ENCODE results near the gene CCDC50.

The CCDC50 gene

GRCh38 chr3:191302451-191302850, 26.7 kb upstream of the CCDC50 start:
- Mint-ChIP-seq H3K27ac (no peak overlapping the region), H3K4me1 (ENCODE audit: low read depth) (peaks cover 28% of the 10 kb centered on the region), H3K36me3 (ENCODE audit: low read depth) (no peaks in the 10 kb centered on the region), H3K9me3 (no peaks in the 10 kb centered on the region), H3K27me3 (no peaks in the 10 kb centered on the region), H3K4me3 (no peak overlapping the region)

- H3K4me3 Mint-ChIP-seq: no peak overlapping the region
- no peaks in the 10 kb centered on the region for H3K9me3 Mint-ChIP-seq
- no peaks in the 10 kb centered on the region for H3K27me3 Mint-ChIP-seq
- peaks cover 25% of the 10 kb centered on the region for H3K4me1 Mint-ChIP-seq (ENCODE audit: low read depth)
- H3K27ac Mint-ChIP-seq: no peak overlapping the region
- no peaks in the 10 kb centered on the region for H3K36me3 Mint-ChIP-seq (ENCODE audit: low read depth)
Observed at GRCh38 chr3:191303596-191303995, 25.6 kb upstream of the CCDC50 start.

GRCh38 chr3:191306428-191306827, 22.8 kb upstream of the CCDC50 start:
- Mint-ChIP-seq H3K4me3 (no peak overlapping the region), H3K9me3 (no peaks in the 10 kb centered on the region), H3K27ac (no peak overlapping the region), H3K4me1 (ENCODE audit: low read depth) (peaks cover 5% of the 10 kb centered on the region), H3K27me3 (no peaks in the 10 kb centered on the region), H3K36me3 (ENCODE audit: low read depth) (no peaks in the 10 kb centered on the region)

- Mint-ChIP-seq H3K36me3 (ENCODE audit: low read depth) (no peaks in the 10 kb centered on the region), H3K4me1 (ENCODE audit: low read depth) (peaks cover 2% of the 10 kb centered on the region), H3K4me3 (no peak overlapping the region), H3K9me3 (no peaks in the 10 kb centered on the region), H3K27ac (no peak overlapping the region), H3K27me3 (no peaks in the 10 kb centered on the region)
Observed at GRCh38 chr3:191307341-191307740, 21.9 kb upstream of the CCDC50 start.

GRCh38 chr3:191313296-191313695, 15.9 kb upstream of the CCDC50 start:
- Mint-ChIP-seq H3K36me3 (ENCODE audit: low read depth) (no peaks in the 10 kb centered on the region), H3K27ac (no peak overlapping the region), H3K4me3 (no peak overlapping the region), H3K9me3 (no peaks in the 10 kb centered on the region), H3K4me1 (ENCODE audit: low read depth) (no peaks in the 10 kb centered on the region), H3K27me3 (no peaks in the 10 kb centered on the region)

- H3K4me1 Mint-ChIP-seq (ENCODE audit: low read depth): no peaks in the 10 kb centered on the region
- H3K27ac Mint-ChIP-seq: no peak overlapping the region
- H3K9me3 Mint-ChIP-seq: no peaks in the 10 kb centered on the region
- H3K4me3 Mint-ChIP-seq: no peak overlapping the region
- H3K27me3 Mint-ChIP-seq: no peaks in the 10 kb centered on the region
- H3K36me3 Mint-ChIP-seq (ENCODE audit: low read depth): no peaks in the 10 kb centered on the region
Observed at GRCh38 chr3:191314109-191314728, 15.0 kb upstream of the CCDC50 start.

GRCh38 chr3:191316876-191317603, 12.2 kb upstream of the CCDC50 start:
- Mint-ChIP-seq H3K36me3 (ENCODE audit: low read depth) (no peaks in the 10 kb centered on the region), H3K9me3 (no peaks in the 10 kb centered on the region), H3K4me1 (ENCODE audit: low read depth) (no peaks in the 10 kb centered on the region), H3K27ac (no peak overlapping the region), H3K4me3 (no peak overlapping the region), H3K27me3 (peaks cover 3% of the 10 kb centered on the region)

- H3K4me1 Mint-ChIP-seq (ENCODE audit: low read depth): no peaks in the 10 kb centered on the region
- no peaks in the 10 kb centered on the region for H3K36me3 Mint-ChIP-seq (ENCODE audit: low read depth)
- H3K27me3 Mint-ChIP-seq: peaks cover 3% of the 10 kb centered on the region
- no peak overlapping the region for H3K27ac Mint-ChIP-seq
- no peak overlapping the region for H3K4me3 Mint-ChIP-seq
- no peaks in the 10 kb centered on the region for H3K9me3 Mint-ChIP-seq
Observed at GRCh38 chr3:191320316-191320715, 8.9 kb upstream of the CCDC50 start.

GRCh38 chr3:191321019-191321767, 8.0 kb upstream of the CCDC50 start:
- peaks cover 3% of the 10 kb centered on the region for H3K27me3 Mint-ChIP-seq
- H3K4me1 Mint-ChIP-seq (ENCODE audit: low read depth): no peaks in the 10 kb centered on the region
- no peaks in the 10 kb centered on the region for H3K36me3 Mint-ChIP-seq (ENCODE audit: low read depth)
- no peaks in the 10 kb centered on the region for H3K9me3 Mint-ChIP-seq
- H3K27ac Mint-ChIP-seq: no peak overlapping the region
- H3K4me3 Mint-ChIP-seq: no peak overlapping the region

- Mint-ChIP-seq H3K27ac (no peak overlapping the region), H3K4me1 (ENCODE audit: low read depth) (peaks cover 8% of the 10 kb centered on the region), H3K4me3 (no peak overlapping the region), H3K9me3 (peaks cover 4% of the 10 kb centered on the region), H3K36me3 (ENCODE audit: low read depth) (no peaks in the 10 kb centered on the region), H3K27me3 (peaks cover 12% of the 10 kb centered on the region)
Observed at GRCh38 chr3:191324936-191325335, 4.3 kb upstream of the CCDC50 start.

- Mint-ChIP-seq H3K9me3 (peaks cover 4% of the 10 kb centered on the region), H3K4me1 (ENCODE audit: low read depth) (peaks cover 25% of the 10 kb centered on the region), H3K36me3 (ENCODE audit: low read depth) (no peaks in the 10 kb centered on the region), H3K4me3 (no peak overlapping the region), H3K27me3 (peaks cover 29% of the 10 kb centered on the region), H3K27ac (no peak overlapping the region)
Observed at GRCh38 chr3:191327526-191327925, 1.7 kb upstream of the CCDC50 start.

GRCh38 chr3:191328383-191328961, 722 bp upstream of the CCDC50 start:
- Mint-ChIP-seq H3K4me3 (peak overlapping the region; percentile 70), H3K36me3 (ENCODE audit: low read depth) (no peaks in the 10 kb centered on the region), H3K27ac (peak overlapping the region; percentile 34), H3K9me3 (peaks cover 4% of the 10 kb centered on the region), H3K4me1 (ENCODE audit: low read depth) (peaks cover 29% of the 10 kb centered on the region), H3K27me3 (peaks cover 34% of the 10 kb centered on the region)

GRCh38 chr3:191329654-191330529, 698 bp downstream of the CCDC50 start, which contains the start of gene UTS2B:
Gene UTS2B (minus strand): TSS chr3:191330526. CDS start chr3:191282189, 48,337 bp downstream.
- peak within 1 kb of the TSS; percentile 76 for H3K4me3 Mint-ChIP-seq
- peaks cover 40% of the 10 kb centered on the region for H3K4me1 Mint-ChIP-seq (ENCODE audit: low read depth)
- H3K27ac Mint-ChIP-seq: peak within 1 kb of the TSS; percentile 74
- H3K9me3 Mint-ChIP-seq: peaks cover 4% of the 10 kb centered on the region
- H3K27me3 Mint-ChIP-seq: peaks cover 34% of the 10 kb centered on the region
- H3K36me3 Mint-ChIP-seq (ENCODE audit: low read depth): no peaks in the 10 kb centered on the region

- Mint-ChIP-seq H3K27ac (peak overlapping the region; percentile 74), H3K36me3 (ENCODE audit: low read depth) (no peaks in the 10 kb centered on the region), H3K9me3 (peaks cover 4% of the 10 kb centered on the region), H3K4me1 (ENCODE audit: low read depth) (peaks cover 47% of the 10 kb centered on the region), H3K4me3 (peak overlapping the region; percentile 76), H3K27me3 (peaks cover 34% of the 10 kb centered on the region)
Observed at GRCh38 chr3:191330530-191331048, 1.4 kb downstream of the CCDC50 start.
